Spleen (tissue), 11 donors: Measurements from ENCODE around the gene OLFML3. TPM values are rescaled to one million over a fixed set of nuclear protein-coding genes. Genes with fewer than 3 reads are reported as not detected.

Source experiments
- DNase-seq: peaks from one replicate; pipeline ENCODE4 v3.0.0-alpha.2; 2020
- H3K27ac ChIP-seq, 8 donors: fragments of 200-600 bp; sonication (generic) in 7 of 8; 1 replicate in 4 of 8; 2 replicates in 4 of 8; pipeline versions ENCODE4 v1.5.0 to v1.8.0; 2016 to 2021; ENCODE audit warnings: inconsistent platforms in 4 of 8, mild to moderate bottlenecking in 4 of 8, moderate library complexity in 1 of 8
- H3K27me3 ChIP-seq, 7 donors: fragments of 200-600 bp; sonication (generic) in 6 of 7; replicated peaks in 1 of 7; 1 replicate in 4 of 7; 2 replicates in 3 of 7; pipeline versions ENCODE4 v1.5.0 to v1.8.0; 2016 to 2021; ENCODE audit warnings: inconsistent platforms in 3 of 7, mild to moderate bottlenecking in 1 of 7
- H3K36me3 ChIP-seq, 6 donors: fragments of 200-600 bp; sonication (generic) in 5 of 6; 1 replicate in 4 of 6; 2 replicates in 2 of 6; pipeline versions ENCODE4 v1.5.0 to v1.8.0; 2016 to 2021; ENCODE audit warnings: inconsistent platforms in 2 of 6
- H3K4me1 ChIP-seq, 6 donors: fragments of 200-600 bp; sonication (generic) in 5 of 6; 1 replicate in 3 of 6; 2 replicates in 3 of 6; pipeline versions ENCODE4 v1.5.0 to v1.8.0; 2016 to 2021; ENCODE audit warnings: inconsistent platforms in 3 of 6
- H3K4me3 ChIP-seq, 8 donors: fragments of 200-600 bp; sonication (generic) in 7 of 8; 1 replicate in 4 of 8; 2 replicates in 4 of 8; pipeline versions ENCODE4 v1.5.0 to v1.8.0; 2016 to 2021; ENCODE audit warnings: inconsistent platforms in 4 of 8, mild to moderate bottlenecking in 4 of 8, moderate library complexity in 2 of 8
- H3K9me3 ChIP-seq, 8 donors: fragments of 200-600 bp; sonication (generic) in 7 of 8; 1 replicate in 4 of 8; 2 replicates in 4 of 8; pipeline versions ENCODE4 v1.5.0 to v1.8.0; 2016 to 2021; ENCODE audit warnings: inconsistent platforms in 4 of 8
- CTCF ChIP-seq, 11 experiments: fragments of 200-600 bp in 7 of 11; fragments of 450-650 bp in 4 of 11; sonication (generic) in 4 of 11; IDR thresholded peaks in 8 of 11; conservative IDR thresholded peaks in 3 of 11; 1 replicate in 7 of 11; 2 replicates in 4 of 11; pipeline versions ENCODE4 v1.4.0 to v1.8.0; 2016 to 2021; ENCODE audit warnings: antibody characterized with exemption in 11 of 11, inconsistent platforms in 4 of 11, mild to moderate bottlenecking in 1 of 11
- POLR2A ChIP-seq, 3 donors: fragments of 450-650 bp; IDR thresholded peaks; one replicate each; pipeline ENCODE4 v1.5.1; 2017; ENCODE audit warnings: antibody characterized with exemption in 3 of 3, mild to moderate bottlenecking in 1 of 3
- POLR2AphosphoS5 ChIP-seq, 3 donors: sonication (generic); formaldehyde crosslinking; IDR thresholded peaks; one replicate each; pipeline ENCODE4 v1.5.1; 2017; ENCODE audit warnings: antibody characterized with exemption in 3 of 3
- WGBS, 5 donors: extraction: QIAGEN DNeasy Blood & Tissue Kit in 3 of 5; methylation state at CpG; one replicate each; pipeline versions ENCODE4 v1.1.5 to v1.1.7; 2013 to 2018; 5-methylcytosine and 5-hydroxymethylcytosine counted together
- intact Hi-C: fragments of 100-400 bp; cut with DNase I; formaldehyde crosslinking; loops from one replicate; pipeline ENCODE4 v1.15.0; 2023; ENCODE audit warnings: low total_unique reads
- polyA plus RNA-seq, 3 donors: library from polyadenylated mRNA; stranded (reverse); fragments of 200-250 nt; gene quantifications; one replicate each; pipeline ENCODE4 v1.2.1, GENCODE V29; 2013
- total RNA-seq, 7 donors: library from RNA; depleted of rRNA in 3 of 7; stranded (reverse); fragments of >200 nt in 3 of 7; fragmentation: NEBNext Ultra II Directional in 4 of 7; extraction: Animal tissue kit (Norgen Biotek cat#: 25700) in 4 of 7; gene quantifications; one replicate each; pipeline versions ENCODE4 v1.1.0 to v1.2.1, GENCODE V29; 2016 to 2021
- donor health status: healthy with polysubstance abuse.
- donor health status: DM: no; HTN: no; CAD: no; lungs with moderate emphysema.
- donor health status: DM: no; HTN: no; CAD: no.
- donor health status: Bipolar disorder and iron deficiency.
- donor health status: healthy.
- donor health status: DM: no; HTN: no; CAD: no.
- donor health status: DM: yes; HTN: yes; CAD: no.

The OLFML3 gene
- total and polyA plus RNA-seq, 10 donors, result 1.2 to 10.9 (median 5.1) TPM

GRCh38 chr1:114025609-114026401 is 46.5 kb downstream of the OLFML3 start:
- no peaks in the 10 kb centered on the region for H3K4me1 ChIP-seq
- intact Hi-C loops, result no loop called here
- no peaks in the 10 kb centered on the region for H3K36me3 ChIP-seq
- TF ChIP-seq POLR2A (IDR thresholded peaks at IDR 0.05) (no peak), CTCF (IDR thresholded peaks at IDR 0.05 in 8 of 11, conservative IDR thresholded peaks at IDR 0.05 in 3 of 11) (no peak), POLR2AphosphoS5 (IDR thresholded peaks at IDR 0.05) (no peak)
- no peaks in the 10 kb centered on the region for H3K9me3 ChIP-seq
- H3K27ac ChIP-seq, result no peak overlapping the region
- H3K27me3 ChIP-seq, result no peaks in the 10 kb centered on the region
- WGBS, 5 donors, result 92 to 97% (median 95%) methylated on average over 5 of the region's 5 CpGs
- H3K4me3 ChIP-seq, result no peak overlapping the region
- no peak for DNase-seq

- Histone ChIP-seq H3K4me1 (no peaks in the 10 kb centered on the region), H3K27ac (no peak overlapping the region), H3K4me3 (no peak overlapping the region), H3K9me3 (no peaks in the 10 kb centered on the region), H3K27me3 (no peaks in the 10 kb centered on the region), H3K36me3 (no peaks in the 10 kb centered on the region)
- DNase-seq, result no peak
- no peak for TF ChIP-seq POLR2A (IDR thresholded peaks at IDR 0.05)
- intact Hi-C loops, result no loop called here
- 88 to 93% (median 90%) methylated on average over 6 of the region's 6 CpGs for WGBS, 5 donors
These were observed 47.5 kb downstream of the OLFML3 start for GRCh38 chr1:114026797-114027196.

Other genes starting within 250 kb of the OLFML3 start
- gene PHTF1, start 220.0 kb upstream of the OLFML3 start, total RNA-seq, result 10 to 100 TPM; 18.3 to 47.6 (median 25.9) TPM
- gene PHTF1, start 220.0 kb upstream of the OLFML3 start, polyA plus RNA-seq, result 1 to 10 TPM; 5.6 to 9.0 (median 7.4) TPM
- gene RSBN1, start 167.0 kb upstream of the OLFML3 start, total RNA-seq, result 10 to 100 TPM; 24.2 to 34.0 (median 29.1) TPM
- gene RSBN1, start 167.0 kb upstream of the OLFML3 start, polyA plus RNA-seq, result 1 to 10 TPM; 5.4 to 7.0 (median 6.0) TPM
- gene PTPN22, start 107.8 kb upstream of the OLFML3 start, total RNA-seq, result 10 to 100 TPM; 22.2 to 42.9 (median 29.3) TPM
- 10 to 100 TPM; 10.4 to 25.3 (median 14.3) TPM for gene PTPN22, start 107.8 kb upstream of the OLFML3 start, polyA plus RNA-seq
- gene BCL2L15, start 91.9 kb upstream of the OLFML3 start, total RNA-seq, result 1 to 10 TPM; 1.5 to 7.1 (median 2.2) TPM
- gene BCL2L15, start 91.9 kb upstream of the OLFML3 start, polyA plus RNA-seq, result under 1 TPM; 0.64 to 0.83 (median 0.67) TPM
- 10 to 100 TPM; 23.9 to 58.0 (median 33.1) TPM for gene AP4B1, start 74.7 kb upstream of the OLFML3 start, total RNA-seq
- 10 to 100 TPM; 24.9 to 52.3 (median 27.5) TPM for gene AP4B1, start 74.7 kb upstream of the OLFML3 start, polyA plus RNA-seq
- gene DCLRE1B, start 74.1 kb upstream of the OLFML3 start, total RNA-seq, result 10 to 100 TPM in 1 of 7 donors, 1 to 10 TPM in 6; 6.7 to 10.5 (median 8.0) TPM
- 1 to 10 TPM; 1.9 to 3.5 (median 2.4) TPM for gene DCLRE1B, start 74.1 kb upstream of the OLFML3 start, polyA plus RNA-seq
- gene HIPK1, start 50.1 kb upstream of the OLFML3 start, total RNA-seq, result 10 to 100 TPM; 62.5 to 92.3 (median 76.5) TPM
- gene HIPK1, start 50.1 kb upstream of the OLFML3 start, polyA plus RNA-seq, result 10 to 100 TPM in 1 of 3 donors, 1 to 10 TPM in 2; 7.1 to 10.4 (median 7.2) TPM
- under 1 TPM in 1 of 7 donors, not detected in 6; 0.14 TPM for gene SYT6, start 174.4 kb downstream of the OLFML3 start, total RNA-seq
- gene SYT6, start 174.4 kb downstream of the OLFML3 start, polyA plus RNA-seq, result not detected